HG02759 (cell line): ENCODE measurements around the gene RTN4RL2.
"Not testable (repeated sequence)": the region's sequence is repeated elsewhere in the genome, so short reads cannot be mapped to it uniquely, and the experiment has no call there.

ENCODE experiments used
- ATAC-seq: cut with Tn5 transposase; IDR thresholded peaks from one replicate; pipeline ENCODE4 v1.9.1; 2021; ENCODE audit warnings: mild to moderate bottlenecking, moderate library complexity; ENCODE audit not compliant: unreplicated experiment

RTN4RL2 gene

DNA sequence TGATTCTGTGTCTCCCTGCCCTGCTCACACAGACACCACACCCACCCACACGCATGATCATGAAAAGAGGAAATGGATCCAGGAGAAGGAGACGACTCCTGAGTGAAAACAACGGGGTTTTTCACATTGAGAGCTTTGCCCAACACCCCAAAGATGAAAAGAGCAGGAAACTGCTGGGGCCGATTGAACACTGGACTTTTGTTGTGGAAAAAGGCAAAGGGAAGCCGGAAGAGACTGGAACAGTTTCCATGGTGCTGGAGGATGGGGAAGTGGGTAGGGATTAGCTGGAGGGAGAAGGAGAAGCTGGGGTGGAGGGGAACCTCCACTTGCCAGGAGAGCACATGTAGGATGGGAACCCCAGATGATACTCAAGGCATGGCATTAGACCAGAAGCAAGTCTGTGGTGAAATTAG lies 28.2 kb upstream of the RTN4RL2 start:
- ATAC-seq, result peak; percentile 14

DNA sequence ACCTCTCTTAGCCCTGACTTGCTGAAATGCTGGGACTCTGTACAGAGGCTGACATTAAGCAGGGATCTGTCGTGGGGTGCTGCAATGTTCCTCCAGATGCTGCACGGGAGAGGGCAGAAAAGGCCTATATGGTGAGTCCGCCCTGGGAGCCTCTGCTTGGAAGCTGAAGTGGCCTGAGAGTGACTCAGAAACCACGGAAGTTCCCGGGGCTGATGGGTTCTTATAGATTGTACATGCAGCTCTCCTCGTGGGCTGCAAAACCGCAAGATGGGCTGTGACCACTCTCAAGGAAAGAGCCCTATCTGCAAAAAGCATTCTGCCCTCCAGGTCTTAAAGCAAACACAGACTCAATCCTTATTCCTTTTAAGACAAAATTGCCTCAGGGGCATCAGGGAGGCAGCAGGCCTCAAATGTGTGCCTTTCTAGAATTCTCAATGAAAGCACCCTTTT lies 27.6 kb upstream of the RTN4RL2 start:
- peak; percentile 68 for ATAC-seq

DNA sequence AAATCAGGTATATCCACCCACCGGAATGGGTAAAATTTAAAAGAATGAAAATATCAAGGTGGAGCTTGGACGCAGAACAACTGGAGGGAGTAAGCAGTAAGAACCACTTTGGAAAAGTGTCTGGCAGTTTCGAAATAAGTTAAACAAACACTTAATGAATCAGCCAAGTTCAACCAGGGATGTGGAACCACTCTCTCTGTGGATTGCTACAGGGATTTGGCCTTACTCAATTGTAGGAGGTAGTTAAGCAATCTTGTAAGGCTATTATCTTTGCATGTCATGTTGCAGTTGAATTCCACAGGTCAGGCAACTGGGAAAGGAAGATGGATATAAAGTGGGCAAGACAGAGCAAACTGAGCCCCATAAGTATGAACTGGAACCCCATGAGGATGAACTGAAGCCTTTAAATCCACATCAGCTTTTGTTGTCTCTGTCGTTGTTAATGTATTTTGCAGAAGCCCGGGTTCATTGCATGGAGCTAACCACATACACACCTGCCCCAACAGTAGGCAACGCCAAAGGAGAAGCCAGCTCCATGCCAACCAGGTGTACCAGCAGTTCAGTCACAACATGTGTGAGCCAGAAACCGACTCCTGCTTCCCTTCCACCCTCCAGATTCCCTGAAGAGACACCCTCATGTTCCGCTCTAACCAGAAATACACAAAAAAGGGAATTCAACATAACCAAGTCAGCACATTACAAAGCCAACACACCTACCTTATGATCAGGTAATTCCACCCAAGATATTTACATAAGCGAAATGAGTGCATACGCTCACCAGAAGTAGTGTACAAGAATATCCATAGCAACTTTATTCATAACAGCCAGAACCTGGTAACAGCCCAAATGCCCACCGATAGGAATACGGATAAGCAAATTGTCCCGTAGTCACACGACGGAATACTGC lies 25.4 kb upstream of the RTN4RL2 start:
- ATAC-seq, result no peak

DNA sequence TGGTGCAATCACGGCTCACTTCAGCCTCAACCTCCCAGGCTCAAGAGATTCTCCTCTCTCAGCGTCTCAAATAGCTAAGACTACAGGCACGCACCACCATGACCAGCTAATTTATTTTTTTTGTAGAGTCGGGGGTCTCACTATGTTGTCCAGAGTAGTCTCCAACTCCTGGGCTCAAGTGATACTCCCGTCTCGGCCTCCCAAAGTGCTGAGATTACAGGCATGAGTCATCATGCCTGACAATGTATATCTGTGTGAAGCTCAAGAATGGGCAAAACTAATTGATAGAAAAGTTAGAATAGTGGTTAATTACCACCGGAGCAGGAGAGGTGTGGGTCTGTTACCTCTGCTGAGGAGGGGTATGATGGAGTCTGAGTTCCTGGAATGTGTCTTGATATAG lies 24.3 kb upstream of the RTN4RL2 start:
- no peak for ATAC-seq

DNA sequence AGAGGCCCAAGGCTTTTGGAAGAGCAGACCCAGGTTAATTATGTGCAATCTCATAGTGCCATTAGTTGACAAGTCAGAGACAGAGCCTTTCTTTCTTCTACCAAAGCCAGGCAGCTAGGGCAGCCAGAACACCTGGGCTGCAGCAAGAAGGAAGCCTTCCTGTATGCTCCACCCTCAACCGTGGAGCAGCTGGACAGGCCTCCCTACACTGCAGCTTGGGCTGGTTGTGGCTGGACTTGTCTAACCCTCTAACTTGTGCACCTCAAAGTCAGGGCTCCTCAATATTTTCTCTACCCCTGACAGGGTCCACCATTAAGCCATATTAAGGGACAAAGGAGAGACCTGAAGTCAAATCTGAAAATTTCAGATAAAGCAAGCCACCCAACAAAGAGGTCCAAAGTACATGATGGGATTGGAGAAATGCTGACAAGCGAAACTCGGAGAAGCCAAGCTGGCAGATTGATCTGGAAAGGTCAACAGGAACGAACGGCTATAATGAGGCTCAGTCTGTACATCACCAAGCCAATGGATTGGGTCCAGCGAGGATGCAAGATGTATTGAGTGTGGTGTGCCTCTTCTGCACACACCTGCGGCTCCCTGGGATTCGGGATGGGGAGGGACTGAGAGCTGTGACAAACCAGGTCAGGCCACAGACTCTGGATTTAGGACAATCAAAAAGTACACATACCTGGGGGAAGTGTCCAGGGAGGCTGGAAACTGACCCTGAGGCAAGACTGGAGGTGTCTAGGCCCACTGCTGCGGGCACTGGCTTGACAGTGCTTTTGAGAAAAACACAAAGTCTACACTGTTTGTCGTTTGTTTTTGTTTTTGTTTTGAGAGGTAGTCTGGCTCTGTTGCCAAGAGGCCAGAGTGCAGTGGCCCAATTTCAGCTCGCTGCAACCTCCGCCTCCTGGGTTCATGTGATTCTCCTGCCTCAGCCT lies 21.7 kb upstream of the RTN4RL2 start:
- ATAC-seq, result no peak

DNA sequence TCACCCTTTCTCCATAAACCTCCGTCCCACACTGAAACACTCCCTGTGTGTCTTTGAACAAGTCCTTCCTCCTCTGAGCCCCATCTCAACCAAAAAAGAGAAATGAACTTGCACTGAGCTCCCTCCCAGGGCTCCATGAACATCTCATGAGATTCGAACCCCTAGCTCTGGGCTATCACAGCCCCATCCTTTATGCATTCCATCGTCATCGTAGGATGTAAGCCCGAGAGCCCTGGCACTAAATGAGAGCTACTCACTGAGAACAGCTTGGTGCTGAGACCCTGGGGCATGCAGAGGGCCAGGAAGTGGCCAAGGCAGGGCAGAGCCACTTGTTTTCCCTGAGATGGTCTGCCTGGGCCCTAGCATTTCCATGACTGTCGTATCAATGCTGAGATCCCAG lies 20.5 kb upstream of the RTN4RL2 start:
- ATAC-seq, result no peak

DNA sequence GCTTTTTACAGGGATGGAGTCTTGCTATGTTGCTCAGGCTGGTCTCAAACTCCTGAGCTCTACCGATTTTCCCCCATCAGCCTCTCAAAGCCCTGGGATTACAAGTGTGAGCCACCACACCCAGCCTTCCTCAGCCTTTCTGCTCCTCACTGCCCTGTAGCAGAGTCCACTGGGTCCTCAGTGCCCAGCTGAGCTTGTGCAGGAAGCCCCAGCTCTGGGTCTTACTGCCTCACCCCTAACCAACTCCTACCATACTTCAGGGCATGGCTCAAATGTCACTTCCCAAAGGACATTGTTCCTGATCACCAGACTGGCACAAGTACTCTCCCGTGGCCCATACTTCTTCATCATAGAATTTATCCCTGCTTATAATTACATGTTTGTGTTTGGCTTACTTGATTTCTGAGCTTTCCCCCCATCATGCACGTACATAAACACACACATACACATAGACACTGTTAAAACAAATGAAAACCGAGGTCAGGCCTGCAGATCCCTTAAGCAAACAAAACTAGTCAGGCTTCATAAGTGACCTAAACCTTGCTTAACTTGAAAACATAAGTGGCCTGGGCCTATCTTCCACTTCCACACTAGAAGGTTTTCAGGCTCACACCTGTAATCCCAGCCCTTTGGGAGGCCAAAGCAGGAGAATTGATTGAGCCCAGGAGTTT lies 19.4 kb upstream of the RTN4RL2 start:
- no peak for ATAC-seq

DNA sequence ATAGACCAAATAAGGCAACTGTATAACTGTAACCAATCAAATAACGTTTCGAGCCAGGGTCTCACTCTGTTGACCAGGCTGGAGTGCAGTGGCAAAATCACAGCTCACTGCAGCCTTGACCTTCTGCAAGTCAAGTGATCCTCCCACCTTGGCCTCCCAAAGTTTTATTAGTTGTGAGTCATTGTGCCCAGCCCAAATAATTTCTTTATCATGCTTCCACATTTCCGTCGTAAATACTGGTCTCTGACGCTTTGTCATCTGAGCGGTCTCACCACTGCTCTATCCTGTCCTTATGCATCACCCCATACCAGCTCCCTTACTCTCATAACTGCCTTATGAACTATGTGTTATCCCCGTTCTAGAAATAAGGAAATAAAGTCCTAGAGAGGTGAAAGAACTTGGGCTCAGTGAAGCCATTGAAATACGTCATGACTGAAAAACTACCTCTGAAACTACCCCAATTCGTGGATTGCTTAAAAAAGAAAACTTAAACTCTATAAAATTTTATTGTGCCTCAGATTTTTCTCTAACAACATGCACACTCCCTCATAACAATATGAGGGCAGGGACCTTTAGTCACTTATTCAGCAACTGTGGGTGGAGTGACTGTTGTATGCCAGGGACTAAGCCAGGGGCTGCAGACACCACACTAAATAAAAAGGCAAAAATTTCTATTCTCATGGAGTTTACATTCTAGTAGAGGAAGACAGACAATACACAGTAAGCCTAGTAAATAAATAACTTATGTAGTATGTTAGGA lies 15.8 kb upstream of the RTN4RL2 start:
- no peak for ATAC-seq

DNA sequence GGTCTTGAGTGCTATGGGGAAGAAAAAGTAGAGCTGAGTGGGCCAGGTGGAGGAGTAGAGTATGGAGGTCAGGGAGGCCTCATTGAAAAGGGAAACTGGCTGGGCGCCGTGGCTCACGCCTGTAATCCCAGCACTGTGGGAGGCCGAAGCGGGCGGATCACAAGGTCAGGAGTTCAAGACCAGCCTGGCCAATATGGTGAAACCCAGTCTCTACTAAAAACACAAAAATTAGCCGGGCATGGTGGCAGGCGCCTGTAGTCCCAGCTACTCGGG lies 15.3 kb upstream of the RTN4RL2 start:
- not testable (repeated sequence) for ATAC-seq

DNA sequence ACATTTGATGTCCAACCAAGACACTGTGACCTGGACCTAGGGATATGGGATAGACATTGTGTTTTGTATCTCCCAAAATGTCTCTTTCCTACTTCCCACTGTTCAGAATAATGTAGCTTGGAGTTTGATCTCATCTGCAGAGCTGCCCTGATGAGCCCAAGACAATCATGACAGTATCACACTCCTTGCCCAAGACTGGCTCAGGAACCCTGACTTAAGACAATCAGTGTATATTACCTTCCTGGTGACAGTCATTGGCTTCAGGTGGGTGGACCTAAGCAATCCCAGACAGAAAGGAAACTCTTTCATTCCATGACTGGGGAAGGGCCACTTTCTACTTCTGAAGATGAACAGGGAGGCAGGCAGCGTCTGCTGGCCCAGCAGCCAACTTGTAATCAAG lies 14.3 kb upstream of the RTN4RL2 start:
- no peak for ATAC-seq

DNA sequence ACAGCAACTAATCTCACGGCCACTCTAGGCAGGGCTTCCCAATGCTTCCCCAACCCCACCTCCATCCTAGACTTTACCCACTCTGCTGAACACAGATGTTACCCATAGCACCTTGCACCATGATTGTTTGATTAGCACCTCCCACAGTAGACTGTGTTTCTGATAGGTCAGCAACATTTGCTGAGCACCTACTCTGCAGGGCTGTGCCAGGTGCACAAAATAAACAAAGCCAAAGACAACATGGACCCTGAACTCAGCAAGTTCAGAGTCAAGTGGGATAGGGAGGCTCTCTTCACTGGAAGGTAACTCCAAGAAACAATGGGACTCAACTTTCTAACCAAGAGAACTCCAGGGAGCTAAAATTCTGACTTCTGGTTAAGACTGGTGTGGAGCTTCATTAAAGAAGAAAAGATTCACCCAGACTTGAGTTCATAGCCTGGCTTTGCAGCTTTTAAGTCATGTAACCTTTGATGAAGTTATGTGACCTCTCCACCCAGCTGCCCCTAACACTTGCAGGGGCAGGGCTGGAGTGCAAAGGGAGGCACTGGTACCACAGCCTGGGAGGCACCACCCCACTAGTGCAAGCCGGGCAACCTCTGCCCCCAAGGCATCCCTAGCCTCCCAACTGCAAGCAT lies 6.7 kb upstream of the RTN4RL2 start:
- no peak for ATAC-seq

DNA sequence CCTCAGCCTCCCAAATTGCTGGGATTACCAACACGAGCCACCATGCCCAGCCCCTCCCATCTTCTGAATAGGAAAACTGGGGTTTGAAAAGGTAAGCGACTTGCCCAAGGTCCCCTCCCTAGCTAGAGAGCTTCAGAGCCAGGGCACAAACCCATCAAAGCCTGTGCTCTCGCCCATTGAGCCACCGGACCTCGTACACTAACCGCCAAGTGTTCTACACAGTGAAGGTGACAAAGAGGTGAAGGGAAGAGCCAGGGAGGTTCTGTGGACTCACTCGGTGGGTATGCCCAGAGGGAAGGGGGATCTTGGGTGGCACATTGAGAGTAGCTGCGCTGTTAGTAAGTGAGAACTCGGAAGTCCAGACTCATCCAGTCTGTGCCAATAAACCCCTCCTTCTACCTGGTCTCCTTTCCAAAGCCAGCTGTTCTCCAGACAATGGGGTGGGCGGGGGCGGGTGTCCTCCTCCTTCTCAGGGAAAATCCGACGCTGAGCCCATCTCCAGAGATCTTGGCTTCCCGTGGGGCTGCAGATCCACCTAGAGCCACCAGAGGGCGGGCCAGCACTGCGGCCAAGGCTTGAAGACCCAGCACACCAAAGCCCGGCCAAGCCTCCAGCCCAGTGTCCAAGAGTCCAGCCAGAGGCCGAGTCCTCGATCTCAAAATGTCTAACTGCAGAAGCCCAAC lies 3.2 kb upstream of the RTN4RL2 start:
- peak; percentile 70 for ATAC-seq

DNA sequence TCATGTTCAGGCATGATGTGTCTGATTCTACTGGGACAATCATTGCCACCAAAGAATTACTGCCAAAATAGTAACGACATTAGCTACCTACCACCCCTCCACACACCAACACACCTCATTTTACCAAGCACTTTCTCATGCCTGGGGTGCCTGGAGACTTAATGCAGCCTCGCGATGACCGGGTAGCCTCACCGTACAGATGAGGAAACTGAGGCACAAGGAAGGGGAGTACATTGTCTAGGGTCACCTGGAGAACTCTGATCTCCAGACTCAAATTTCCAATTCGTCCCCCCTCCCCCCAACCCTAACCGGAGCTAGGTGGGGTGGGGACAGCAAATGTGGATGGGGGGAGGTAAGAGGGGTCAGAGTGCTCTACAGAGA lies 2.7 kb upstream of the RTN4RL2 start:
- ATAC-seq, result peak; percentile 22

DNA sequence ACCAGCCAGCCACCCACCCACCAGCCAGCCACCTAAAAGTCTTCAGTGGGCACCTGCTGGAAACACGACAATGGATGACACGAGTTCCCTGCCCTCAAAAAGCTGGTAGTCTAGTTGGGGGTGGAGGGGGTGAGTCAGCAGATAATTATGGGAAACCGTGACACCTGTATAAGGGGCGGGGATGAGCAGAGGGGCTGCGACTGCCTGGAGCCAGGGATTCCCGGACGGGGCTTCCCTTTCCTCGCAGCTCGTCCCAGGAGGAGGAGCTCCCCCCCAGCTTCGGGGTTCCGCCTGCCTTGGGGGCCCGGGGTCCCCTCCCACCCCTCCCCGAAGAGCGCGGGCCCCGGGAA lies 2.3 kb upstream of the RTN4RL2 start:
- no peak for ATAC-seq

DNA sequence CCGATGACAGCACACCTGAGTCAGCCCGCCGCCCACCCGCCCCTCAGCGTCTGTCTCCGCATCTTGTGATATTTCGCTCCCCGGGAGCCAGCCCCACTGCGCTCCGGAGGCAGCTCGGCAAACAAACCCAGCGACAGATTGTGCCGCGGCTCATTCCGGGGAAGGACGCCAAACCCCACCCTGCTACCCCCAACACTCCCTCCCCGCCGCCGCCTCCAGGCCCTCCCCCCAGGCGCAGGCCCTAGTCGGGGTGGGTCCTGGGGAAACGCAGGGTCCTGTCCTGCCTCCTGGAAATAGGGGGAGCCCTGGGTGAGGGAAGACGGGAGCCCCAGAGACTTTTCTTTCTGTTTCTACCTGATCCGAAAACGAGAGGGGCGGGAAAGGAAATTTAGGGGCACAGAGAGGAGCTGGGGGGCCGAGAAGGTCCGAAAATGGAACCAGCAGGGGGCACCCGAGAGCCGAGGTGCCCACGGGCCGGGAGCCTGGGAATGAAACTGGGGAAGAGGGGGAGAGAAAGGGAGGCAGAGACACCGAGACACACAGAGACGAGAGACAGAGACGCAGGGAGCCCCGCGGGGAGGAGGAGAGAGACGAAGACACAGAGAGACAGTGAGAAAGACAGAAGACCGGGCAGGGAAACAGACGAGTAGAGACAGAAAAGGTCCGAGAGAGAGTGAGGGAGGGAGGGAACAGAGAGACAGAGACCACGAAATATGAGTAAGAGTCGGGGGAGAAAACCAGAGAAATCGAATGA lies 1.7 kb upstream of the RTN4RL2 start:
- ATAC-seq, result no peak

DNA sequence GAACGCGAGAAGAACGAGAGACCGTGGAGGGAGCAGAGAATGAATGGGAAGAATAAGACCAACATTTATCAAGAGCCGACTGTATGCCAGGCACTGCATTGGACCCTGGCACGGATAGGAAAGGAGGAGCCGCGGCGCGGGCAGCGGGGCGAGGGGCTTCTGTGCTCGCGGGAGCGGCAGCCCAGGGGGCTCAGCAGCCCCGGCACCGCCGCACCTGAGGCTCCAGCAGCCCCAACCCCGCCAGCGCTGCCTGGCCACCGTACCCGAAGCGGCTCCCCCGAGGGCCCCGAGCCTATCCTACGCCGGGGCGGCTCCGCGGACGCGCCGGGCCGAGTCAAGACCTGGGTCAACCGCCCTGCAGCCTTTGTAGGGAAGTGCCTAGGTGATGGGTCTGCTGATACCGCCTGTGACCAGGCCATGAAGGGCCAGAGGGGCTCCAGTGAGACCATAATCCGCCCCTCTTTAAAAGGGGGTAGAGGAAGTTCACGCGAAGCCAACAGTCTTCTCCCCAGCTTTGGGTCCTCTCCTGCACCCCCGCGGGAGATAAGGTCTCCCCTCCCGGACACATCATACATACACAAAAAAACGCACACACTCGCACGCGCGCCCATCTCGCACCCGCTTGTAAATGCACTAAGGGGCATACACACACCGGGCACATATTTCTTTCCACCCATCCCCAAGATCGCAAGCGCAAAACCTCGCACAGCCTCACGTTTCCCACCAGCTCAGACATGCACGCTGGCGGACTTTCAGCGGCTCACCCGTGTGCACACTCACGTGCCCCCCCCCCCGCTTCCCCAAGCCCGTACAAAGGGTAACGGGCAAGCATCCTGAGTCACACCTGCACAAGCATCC lies 935 bp upstream of the RTN4RL2 start:
- no peak for ATAC-seq

DNA sequence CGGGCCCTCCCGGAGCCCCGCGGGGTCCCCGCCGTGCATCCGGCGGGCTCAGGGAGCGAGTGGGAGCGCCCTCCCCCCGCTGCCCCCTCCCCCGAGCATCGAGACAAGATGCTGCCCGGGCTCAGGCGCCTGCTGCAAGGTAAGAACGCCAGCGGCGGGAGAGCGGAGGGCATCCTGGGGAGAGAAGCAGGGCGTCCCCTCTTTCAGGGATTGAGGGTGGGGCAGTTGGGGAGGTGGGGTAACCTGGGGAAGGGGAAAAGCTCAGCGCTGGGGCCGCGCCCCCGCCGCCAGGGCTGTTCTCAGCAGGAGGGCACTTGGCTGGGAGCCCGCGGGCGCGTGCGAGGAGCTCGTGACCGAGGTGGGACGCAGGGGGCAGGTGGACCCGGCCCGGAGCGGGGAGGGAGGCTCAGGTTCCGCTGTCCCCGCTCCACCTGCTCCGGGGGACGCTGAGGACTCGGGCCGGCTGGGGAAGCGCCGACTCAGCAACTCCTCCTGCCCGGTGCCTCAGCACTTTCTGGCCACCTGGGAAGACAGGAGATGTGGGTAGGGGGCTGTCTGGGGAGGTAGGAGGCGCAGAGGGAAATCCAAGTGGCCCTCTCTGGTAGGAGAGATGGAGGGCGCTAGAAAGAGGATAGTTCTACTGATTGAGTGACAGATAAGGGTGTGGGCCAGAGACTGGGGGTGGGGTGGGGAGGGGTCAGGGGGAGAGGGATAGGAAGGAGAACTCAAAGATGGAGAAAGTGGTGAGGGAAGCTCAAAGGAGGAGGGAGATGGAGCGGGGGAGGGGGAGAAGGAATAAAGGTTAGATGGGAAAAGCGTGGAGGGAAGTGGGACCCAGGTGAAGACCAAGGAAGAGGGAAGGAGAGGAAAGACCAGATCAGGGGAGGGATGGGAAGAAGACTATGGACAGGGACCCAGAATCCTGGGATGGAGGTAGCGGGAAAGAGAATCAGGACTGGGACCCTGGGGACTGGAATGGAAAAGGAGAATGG lies 726 bp downstream of the RTN4RL2 start:
- ATAC-seq, result peak; percentile 3
